Brain microvascular endothelial cell (primary cell): ENCODE measurements around the gene DNAH17.

Experiments
- DNase-seq: peaks from one replicate; pipeline ENCODE4 v3.0.0-alpha.2; 2020
- H3K27ac ChIP-seq: fragments of 250-450 bp; sonication (Bioruptor Pico); 2 replicates; pipeline ENCODE4 v1.5.1; 2020; ENCODE audit warnings: mild to moderate bottlenecking, moderate library complexity
- H3K27me3 ChIP-seq: fragments of 250-450 bp; sonication (Bioruptor Pico); replicated peaks from 2 replicates; pipeline ENCODE4 v1.5.1; 2020; ENCODE audit warnings: mild to moderate bottlenecking
- H3K36me3 ChIP-seq: fragments of 250-450 bp; sonication (Bioruptor Pico); replicated peaks from 2 replicates; pipeline ENCODE4 v1.5.1; 2020; ENCODE audit warnings: mild to moderate bottlenecking
- H3K4me3 ChIP-seq: 2 replicates; pipeline ENCODE4 v1.5.1; 2011; ENCODE audit warnings: low read depth, mild to moderate bottlenecking, control low read depth, low read length, moderate library complexity
- CTCF ChIP-seq: IDR thresholded peaks from 2 replicates; pipeline ENCODE4 v1.5.1; 2011; ENCODE audit warnings: low read depth, mild to moderate bottlenecking, moderate library complexity, low read length, control low read depth, inconsistent platforms; ENCODE audit errors: missing control alignments
- in situ Hi-C: cut with HindIII; loops from 2 replicates; pipeline ENCODE4 v1.10.0; 2017; ENCODE audit warnings: low sequenced_read_pairs, low pct_ligation_motif_present

DNAH17 gene

GRCh38 chr17:78431692-78431958 lies 145.6 kb downstream of the DNAH17 start:
- no peak for TF ChIP-seq CTCF
- DNase-seq = no peak
- H3K36me3 ChIP-seq = peaks cover 6% of the 10 kb centered on the region
- in situ Hi-C loops = no loop called here
- H3K4me3 ChIP-seq = no peak overlapping the region
- no peak overlapping the region for H3K27ac ChIP-seq
- H3K27me3 ChIP-seq = no peaks in the 10 kb centered on the region

- no peak overlapping the region for H3K27ac ChIP-seq
- peaks cover 6% of the 10 kb centered on the region for H3K36me3 ChIP-seq
- no peaks in the 10 kb centered on the region for H3K27me3 ChIP-seq
- H3K4me3 ChIP-seq = no peak overlapping the region
- DNase-seq = no peak
- in situ Hi-C loops = no loop called here
- no peak for TF ChIP-seq CTCF
These were observed 146.1 kb downstream of the DNAH17 start for GRCh38 chr17:78430892-78431691.

GRCh38 chr17:78429618-78429995 lies 147.6 kb downstream of the DNAH17 start:
- Histone ChIP-seq H3K27me3 (no peaks in the 10 kb centered on the region), H3K27ac (no peak overlapping the region), H3K36me3 (peaks cover 14% of the 10 kb centered on the region), H3K4me3 (no peak overlapping the region)
- in situ Hi-C loops = no loop called here
- no peak for TF ChIP-seq CTCF
- DNase-seq = no peak

GRCh38 chr17:78428836-78429617 lies 148.2 kb downstream of the DNAH17 start:
- TF ChIP-seq CTCF = no peak
- H3K4me3 ChIP-seq = no peak overlapping the region
- H3K27me3 ChIP-seq = no peaks in the 10 kb centered on the region
- DNase-seq = no peak
- peaks cover 20% of the 10 kb centered on the region for H3K36me3 ChIP-seq
- no peak overlapping the region for H3K27ac ChIP-seq
- in situ Hi-C loops = no loop called here

GRCh38 chr17:78428025-78428575 lies 149.1 kb downstream of the DNAH17 start:
- in situ Hi-C loops = no loop called here
- Histone ChIP-seq H3K27ac (no peak overlapping the region), H3K27me3 (no peaks in the 10 kb centered on the region), H3K36me3 (peaks cover 27% of the 10 kb centered on the region), H3K4me3 (no peak overlapping the region)
- no peak for TF ChIP-seq CTCF
- DNase-seq = no peak
